ENCODE results near the gene RNF26. TPM values are rescaled to one million over a fixed set of nuclear protein-coding genes. Genes with fewer than 3 reads are reported as not detected.

Gene RNF26
- total RNA-seq, 2 experiments from 2014 or later: 29.9 TPM

- ATAC-seq (no peak), DNase-seq (no peak)
- intact Hi-C loops (cut with DNase I, micrococcal nuclease): no loop called here
- Mint-ChIP-seq H3K27me3 (no peaks in the 10 kb centered on the region), H3K4me3 (no peak overlapping the region), H3K27ac (no peak overlapping the region), H3K9me3 (ENCODE audit: low read depth) (no peaks in the 10 kb centered on the region), H3K36me3 (ENCODE audit: low read depth) (peaks cover 45% of the 10 kb centered on the region), H3K4me1 (peaks cover 27% of the 10 kb centered on the region)
- ChIA-PET CTCF (interaction anchor here (1.2 to 1.3 kb wide), 3 partner anchors 11 to 34 kb away, joined by 3 to 5 read pairs (median 3); no protein-coding TSS in a partner anchor), POLR2A (no interaction called here)
Observed at GRCh38 chr11:119303227-119303718, 31.1 kb upstream of the RNF26 start.

- Mint-ChIP-seq H3K4me3 (peak overlapping the region; percentile 28), H3K27ac (peak overlapping the region; percentile 95), H3K4me1 (peaks cover 27% of the 10 kb centered on the region), H3K27me3 (no peaks in the 10 kb centered on the region), H3K36me3 (ENCODE audit: low read depth) (peaks cover 31% of the 10 kb centered on the region), H3K9me3 (ENCODE audit: low read depth) (no peaks in the 10 kb centered on the region)
- CTCF ChIA-PET: interaction anchor here (0.7 to 3.3 kb wide), 4 partner anchors 17 to 38 kb away, joined by 3 to 20 read pairs (median 6); no protein-coding TSS in a partner anchor
- DNase-seq (no peak), ATAC-seq (no peak)
- intact Hi-C loops (cut with DNase I, micrococcal nuclease): no loop called here
- POLR2A ChIA-PET: interaction anchor here (0.8 kb wide), 1 partner anchor 15 kb away, joined by 3 read pairs; no protein-coding TSS in a partner anchor
Observed at GRCh38 chr11:119305556-119306372, 28.6 kb upstream of the RNF26 start.

- Mint-ChIP-seq H3K36me3 (ENCODE audit: low read depth) (peaks cover 31% of the 10 kb centered on the region), H3K4me1 (peaks cover 27% of the 10 kb centered on the region), H3K27ac (peak overlapping the region; percentile 95), H3K4me3 (peak overlapping the region; percentile 42), H3K27me3 (no peaks in the 10 kb centered on the region), H3K9me3 (ENCODE audit: low read depth) (no peaks in the 10 kb centered on the region)
- ATAC-seq (peak; percentile 95), DNase-seq (peak; percentile 66)
- intact Hi-C loops (cut with DNase I, micrococcal nuclease): no loop called here
- CTCF ChIA-PET: interaction anchor here (0.7 to 3.3 kb wide), 7 partner anchors 9 to 38 kb away, joined by 3 to 20 read pairs (median 5); no protein-coding TSS in a partner anchor
- POLR2A ChIA-PET: interaction anchor here (0.8 kb wide), 1 partner anchor 15 kb away, joined by 3 read pairs; no protein-coding TSS in a partner anchor
Observed at GRCh38 chr11:119306373-119306890, 27.9 kb upstream of the RNF26 start.

DNA sequence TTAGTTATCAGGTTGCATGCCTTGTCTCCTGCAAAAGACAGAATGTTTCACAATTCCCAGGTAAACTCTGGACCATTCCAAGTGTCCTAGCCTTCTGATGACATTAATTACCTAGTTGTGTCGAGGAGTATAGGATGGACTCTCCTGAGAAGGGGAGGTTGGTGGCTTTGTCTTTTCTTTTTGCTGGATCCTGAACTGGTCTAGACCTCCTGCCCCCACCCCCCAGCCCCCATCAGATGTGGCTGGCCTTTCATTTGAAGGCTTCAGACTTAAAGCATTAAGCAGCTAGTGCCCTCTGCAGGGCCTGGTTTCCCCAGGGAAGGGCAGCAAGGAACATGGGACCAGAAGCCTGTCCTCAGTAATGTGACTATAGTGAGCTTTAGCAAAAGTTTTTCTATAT, 27.1 kb upstream of the RNF26 start:
- Mint-ChIP-seq H3K27ac (peak overlapping the region; percentile 95), H3K4me3 (no peak overlapping the region), H3K36me3 (ENCODE audit: low read depth) (peaks cover 27% of the 10 kb centered on the region), H3K9me3 (ENCODE audit: low read depth) (no peaks in the 10 kb centered on the region), H3K4me1 (peaks cover 27% of the 10 kb centered on the region), H3K27me3 (no peaks in the 10 kb centered on the region)
- no peak for DNase-seq
- intact Hi-C loops (cut with DNase I, micrococcal nuclease): no loop called here
- POLR2A ChIA-PET: interaction anchor here (0.5 to 0.8 kb wide), 2 partner anchors 18 to 27 kb away, joined by 3 to 4 read pairs; partner anchors contain the start of gene RNF26
- ATAC-seq: no peak
- CTCF ChIA-PET: interaction anchor here (0.6 to 3.3 kb wide), 11 partner anchors 8 to 49 kb away, joined by 3 to 20 read pairs (median 4); no protein-coding TSS in a partner anchor

- ChIA-PET POLR2A (interaction anchor here (0.6 kb wide), 1 partner anchor 92 kb away, joined by 3 read pairs; no protein-coding TSS in a partner anchor), CTCF (interaction anchor here (0.6 to 3.3 kb wide), 10 partner anchors 11 to 662 kb away, joined by 3 to 20 read pairs (median 4); no protein-coding TSS in a partner anchor)
- no peaks in the 10 kb centered on the region for H3K9me3 Mint-ChIP-seq (ENCODE audit: low read depth)
- H3K4me3 Mint-ChIP-seq: no peak overlapping the region
- DNase-seq (no peak), ATAC-seq (no peak)
- no peaks in the 10 kb centered on the region for H3K27me3 Mint-ChIP-seq
- H3K36me3 Mint-ChIP-seq (ENCODE audit: low read depth): peaks cover 27% of the 10 kb centered on the region
- H3K4me1 Mint-ChIP-seq: peaks cover 27% of the 10 kb centered on the region
- no peak overlapping the region for H3K27ac Mint-ChIP-seq
- intact Hi-C loops (cut with DNase I, micrococcal nuclease): no loop called here
Observed at GRCh38 chr11:119307974-119308373, 26.4 kb upstream of the RNF26 start.

DNA sequence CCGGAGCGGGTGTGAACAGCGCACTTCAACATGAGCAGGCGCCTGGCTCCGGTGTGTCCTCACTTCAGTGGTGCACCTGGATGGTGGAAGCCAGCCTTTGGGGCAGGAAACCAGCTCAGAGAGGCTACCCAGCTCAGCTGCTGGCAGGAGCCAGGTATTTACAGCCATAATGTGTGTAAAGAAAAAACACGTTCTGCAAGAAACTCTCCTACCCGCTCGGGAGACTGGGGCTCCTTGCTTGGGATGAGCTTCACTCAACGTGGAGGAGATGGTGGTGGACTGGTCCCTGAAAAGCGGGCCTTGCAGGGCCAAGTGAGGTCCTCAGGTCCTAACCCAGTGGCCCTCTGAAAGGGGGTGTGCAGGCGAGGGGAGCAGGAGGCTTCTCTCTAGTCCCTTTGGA, 24.9 kb upstream of the RNF26 start:
- Mint-ChIP-seq H3K36me3 (ENCODE audit: low read depth) (peaks cover 17% of the 10 kb centered on the region), H3K4me3 (no peak overlapping the region), H3K27ac (no peak overlapping the region), H3K9me3 (ENCODE audit: low read depth) (no peaks in the 10 kb centered on the region), H3K27me3 (no peaks in the 10 kb centered on the region), H3K4me1 (peaks cover 27% of the 10 kb centered on the region)
- intact Hi-C loops (cut with DNase I, micrococcal nuclease): no loop called here
- ChIA-PET CTCF (interaction anchor here (1.2 to 1.6 kb wide), 2 partner anchors 9 to 14 kb away, joined by 3 to 4 read pairs; no protein-coding TSS in a partner anchor), POLR2A (interaction anchor here (0.7 kb wide), 1 partner anchor 28 kb away, joined by 3 read pairs; no protein-coding TSS in a partner anchor)
- DNase-seq (no peak), ATAC-seq (no peak)

GRCh38 chr11:119309953-119310681, 24.2 kb upstream of the RNF26 start:
- Mint-ChIP-seq H3K27ac (no peak overlapping the region), H3K36me3 (ENCODE audit: low read depth) (peaks cover 15% of the 10 kb centered on the region), H3K9me3 (ENCODE audit: low read depth) (no peaks in the 10 kb centered on the region), H3K4me3 (no peak overlapping the region), H3K27me3 (peaks cover 4% of the 10 kb centered on the region), H3K4me1 (peaks cover 22% of the 10 kb centered on the region)
- POLR2A ChIA-PET: no interaction called here
- intact Hi-C loops (cut with DNase I, micrococcal nuclease): no loop called here
- CTCF ChIA-PET: interaction anchor here (1.2 to 1.6 kb wide), 2 partner anchors 9 to 13 kb away, joined by 3 to 4 read pairs; no protein-coding TSS in a partner anchor
- DNase-seq (no peak), ATAC-seq (no peak)

- intact Hi-C loops (cut with DNase I, micrococcal nuclease): no loop called here
- POLR2A ChIA-PET: no interaction called here
- CTCF ChIA-PET: interaction anchor here (1.6 kb wide), 1 partner anchor 10 kb away, joined by 4 read pairs; no protein-coding TSS in a partner anchor
Observed at GRCh38 chr11:119310682-119311052, 23.7 kb upstream of the RNF26 start.

GRCh38 chr11:119314726-119315125, 19.6 kb upstream of the RNF26 start:
- Mint-ChIP-seq H3K9me3 (ENCODE audit: low read depth) (no peaks in the 10 kb centered on the region), H3K27ac (no peak overlapping the region), H3K4me1 (peaks cover 17% of the 10 kb centered on the region), H3K4me3 (peak overlapping the region; percentile 65), H3K27me3 (peaks cover 8% of the 10 kb centered on the region), H3K36me3 (ENCODE audit: low read depth) (peaks cover under 1% of the 10 kb centered on the region)
- ATAC-seq: no peak
- ChIA-PET CTCF (interaction anchor here (0.5 to 2.4 kb wide), 8 partner anchors 8 to 315 kb away, joined by 3 to 8 read pairs (median 4); no protein-coding TSS in a partner anchor), POLR2A (interaction anchor here (0.6 to 0.9 kb wide), 2 partner anchors 111 to 213 kb away, joined by 3 read pairs; partner anchors contain the start of gene DPAGT1)
- DNase-seq: no peak
- intact Hi-C loops (cut with DNase I, micrococcal nuclease): no loop called here

More at GRCh38 chr11:119310682-119311052, 23.7 kb upstream of the RNF26 start:
- Mint-ChIP-seq H3K4me3 (no peak overlapping the region), H3K9me3 (ENCODE audit: low read depth) (no peaks in the 10 kb centered on the region), H3K4me1 (peaks cover 20% of the 10 kb centered on the region), H3K36me3 (ENCODE audit: low read depth) (peaks cover 12% of the 10 kb centered on the region), H3K27ac (no peak overlapping the region), H3K27me3 (peaks cover 4% of the 10 kb centered on the region)
- DNase-seq: no peak
- no peak for ATAC-seq

- POLR2A ChIA-PET: interaction anchor here (0.6 to 0.9 kb wide), 2 partner anchors 111 to 213 kb away, joined by 3 read pairs; partner anchors contain the start of gene DPAGT1
- Mint-ChIP-seq H3K9me3 (ENCODE audit: low read depth) (no peaks in the 10 kb centered on the region), H3K4me3 (peak overlapping the region; percentile 65), H3K27me3 (peaks cover 8% of the 10 kb centered on the region), H3K36me3 (ENCODE audit: low read depth) (no peaks in the 10 kb centered on the region), H3K27ac (no peak overlapping the region), H3K4me1 (peaks cover 17% of the 10 kb centered on the region)
- CTCF ChIA-PET: interaction anchor here (0.5 to 2.4 kb wide), 10 partner anchors 8 to 259 kb away, joined by 3 to 8 read pairs (median 4); no protein-coding TSS in a partner anchor
- DNase-seq (peak; percentile 70), ATAC-seq (peak; percentile 68)
- intact Hi-C loops (cut with DNase I, micrococcal nuclease): no loop called here
Observed at GRCh38 chr11:119315131-119316015, 19.0 kb upstream of the RNF26 start.
